ENCODE data around the gene ROR1.

- no peak for TF ChIP-seq EZH2 (optimal IDR thresholded peaks at IDR 0.05; ENCODE audit: low read depth, low read length)
- TF ChIP-seq, protein P1, sequence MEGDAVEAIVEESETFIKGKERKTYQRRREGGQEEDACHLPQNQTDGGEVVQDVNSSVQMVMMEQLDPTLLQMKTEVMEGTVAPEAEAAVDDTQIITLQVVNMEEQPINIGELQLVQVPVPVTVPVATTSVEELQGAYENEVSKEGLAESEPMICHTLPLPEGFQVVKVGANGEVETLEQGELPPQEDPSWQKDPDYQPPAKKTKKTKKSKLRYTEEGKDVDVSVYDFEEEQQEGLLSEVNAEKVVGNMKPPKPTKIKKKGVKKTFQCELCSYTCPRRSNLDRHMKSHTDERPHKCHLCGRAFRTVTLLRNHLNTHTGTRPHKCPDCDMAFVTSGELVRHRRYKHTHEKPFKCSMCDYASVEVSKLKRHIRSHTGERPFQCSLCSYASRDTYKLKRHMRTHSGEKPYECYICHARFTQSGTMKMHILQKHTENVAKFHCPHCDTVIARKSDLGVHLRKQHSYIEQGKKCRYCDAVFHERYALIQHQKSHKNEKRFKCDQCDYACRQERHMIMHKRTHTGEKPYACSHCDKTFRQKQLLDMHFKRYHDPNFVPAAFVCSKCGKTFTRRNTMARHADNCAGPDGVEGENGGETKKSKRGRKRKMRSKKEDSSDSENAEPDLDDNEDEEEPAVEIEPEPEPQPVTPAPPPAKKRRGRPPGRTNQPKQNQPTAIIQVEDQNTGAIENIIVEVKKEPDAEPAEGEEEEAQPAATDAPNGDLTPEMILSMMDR (IDR thresholded peaks at IDR 0.05; ENCODE audit: low read length), result no peak
- TF ChIP-seq EZH2phosphoT487 (IDR thresholded peaks at IDR 0.05; ENCODE audit: low read length), result no peak
Measured at GRCh38 chr1:63777965-63778880, 4.4 kb downstream of the ROR1 start.
